GM18873 (cell line): ENCODE results near the gene KIF26B.

Experiments
- ATAC-seq: cut with Tn5 transposase; IDR thresholded peaks from one replicate; pipeline ENCODE4 v1.9.1; 2021; ENCODE audit warnings: mild to moderate bottlenecking, moderate library complexity, moderate number of reproducible peaks; ENCODE audit not compliant: unreplicated experiment, low FRiP score

Gene KIF26B

DNA sequence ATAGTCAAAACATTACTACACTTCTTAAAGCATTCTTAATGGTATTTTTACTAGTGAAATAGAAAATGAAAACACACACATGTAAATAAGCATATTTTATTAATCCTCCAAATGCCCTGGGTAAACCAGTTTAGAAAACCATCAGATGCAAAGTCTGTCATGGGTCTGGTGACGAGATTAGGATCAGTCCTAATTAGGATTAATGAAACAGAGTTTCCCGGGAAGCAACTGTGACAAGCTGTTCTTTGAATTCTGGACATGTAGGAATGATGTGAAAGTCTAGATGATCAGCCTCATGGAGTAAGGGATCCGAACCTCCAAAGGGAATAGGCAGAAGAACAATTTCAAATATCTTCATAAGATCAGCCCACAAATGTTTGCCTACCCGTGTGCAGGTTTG, 250.2 kb downstream of the KIF26B start:
- ATAC-seq: no peak

DNA sequence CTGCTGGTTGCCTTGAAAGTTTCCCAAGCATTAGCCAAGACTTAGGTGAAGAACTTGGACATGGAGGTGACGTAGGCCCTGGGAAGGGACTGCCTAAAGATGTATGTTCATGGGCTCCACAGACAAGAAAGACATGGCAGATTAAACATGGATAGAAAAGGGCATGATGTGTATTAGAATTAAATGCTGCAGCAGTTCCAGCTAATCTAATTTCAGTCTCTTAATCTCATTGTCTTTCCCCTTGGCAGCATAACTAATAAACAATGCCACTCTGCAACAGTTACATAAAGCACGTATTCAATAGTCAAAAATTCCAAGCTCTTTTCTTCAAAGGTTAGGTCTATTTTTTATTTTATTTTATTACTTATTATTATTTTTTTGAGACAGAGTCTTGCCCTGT, 251.6 kb downstream of the KIF26B start:
- no peak for ATAC-seq

DNA sequence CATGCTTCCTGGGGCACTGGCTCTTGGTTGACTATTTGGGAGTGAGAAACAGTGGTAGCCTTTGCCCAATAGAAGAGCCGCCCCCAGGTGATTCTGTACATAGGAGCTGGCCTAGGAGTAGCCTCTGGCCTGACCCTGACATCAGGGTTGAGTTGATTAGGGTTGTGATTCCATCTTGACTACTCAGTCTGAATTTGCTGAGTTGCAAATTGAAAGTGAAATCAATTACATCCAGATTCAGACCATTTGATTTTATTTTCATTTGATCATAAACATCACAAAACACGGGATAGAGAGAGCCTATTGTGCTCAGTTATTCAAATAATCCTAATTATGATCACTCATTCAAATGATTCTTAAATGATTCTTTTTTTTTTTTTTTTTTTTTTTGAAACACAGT, 253.2 kb downstream of the KIF26B start:
- no peak for ATAC-seq

DNA sequence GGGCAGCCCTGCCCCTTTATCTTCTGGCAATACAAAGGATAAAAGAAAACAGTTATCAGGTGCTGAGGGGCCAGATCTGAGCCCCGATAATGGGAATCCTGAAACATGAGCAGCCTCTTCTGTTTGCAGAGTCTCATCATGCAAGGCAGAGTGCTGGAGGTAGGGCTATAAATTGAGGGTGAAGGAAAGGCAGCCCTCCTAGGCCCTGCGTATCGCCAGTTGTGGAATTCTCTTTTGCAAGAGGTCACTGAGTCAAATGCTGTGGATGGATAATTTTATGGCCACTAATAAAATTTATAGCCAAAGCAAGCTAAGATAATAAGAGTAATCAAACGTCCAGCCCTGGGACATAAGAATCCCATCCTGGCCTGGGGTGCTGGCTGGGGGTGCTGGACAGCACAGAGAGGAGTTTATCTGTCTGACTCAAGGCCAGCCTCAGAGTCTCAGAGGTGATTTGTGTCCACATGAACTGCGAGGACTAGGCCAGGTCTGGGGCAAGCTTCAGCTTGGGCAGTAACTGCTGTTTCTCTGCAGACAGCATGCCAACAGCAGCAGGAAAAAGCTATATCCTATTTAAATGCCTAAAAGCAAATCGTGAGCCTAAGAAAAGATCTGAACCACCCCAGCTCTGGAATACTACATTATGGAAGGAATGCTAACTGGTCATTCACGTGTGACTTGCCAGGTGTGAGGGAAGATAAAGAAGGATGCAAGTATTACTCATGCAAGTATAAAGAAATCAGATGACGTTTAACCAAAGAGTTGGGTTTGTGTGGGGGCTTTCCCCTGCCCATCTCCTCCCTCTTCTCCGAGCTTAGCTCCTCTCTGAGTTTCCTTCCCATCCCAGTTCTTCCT, 254.8 kb downstream of the KIF26B start:
- no peak for ATAC-seq

DNA sequence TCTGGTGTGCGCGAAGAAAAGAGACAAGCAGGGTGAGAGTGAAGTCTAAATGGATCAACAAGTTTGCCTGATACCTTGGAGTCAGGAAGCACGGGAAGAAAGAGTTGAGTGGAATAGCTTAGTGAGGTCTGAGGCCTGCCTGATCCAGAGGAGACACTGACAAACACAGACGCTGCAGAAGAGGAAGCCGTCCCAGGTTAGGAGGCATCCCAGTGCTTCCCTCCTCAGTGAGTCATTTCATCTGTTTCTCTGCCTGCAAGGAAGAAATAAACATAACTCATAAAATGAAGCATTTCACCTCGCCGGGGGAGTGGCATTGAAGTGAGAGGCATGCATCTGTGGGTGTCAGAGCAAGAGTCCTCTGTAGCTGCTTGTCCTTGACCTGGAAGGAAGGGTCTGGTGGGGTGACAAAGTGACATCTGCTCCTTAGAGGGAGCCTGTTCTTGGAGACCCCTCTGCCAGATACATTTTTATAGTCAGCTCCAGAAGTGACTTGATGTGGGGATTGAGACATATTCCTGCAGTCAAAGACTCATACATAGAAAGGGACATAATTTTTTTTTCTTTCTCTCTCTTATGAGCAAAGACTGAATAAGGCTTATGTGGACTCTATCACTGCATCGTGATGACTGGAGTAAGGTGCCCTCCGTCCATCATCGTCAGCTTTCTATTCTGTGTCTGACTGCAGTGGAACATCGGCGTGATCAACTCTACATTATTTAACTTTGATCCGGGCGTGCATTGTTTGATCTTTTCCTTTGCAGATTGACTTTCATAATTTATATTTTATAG, 256.7 kb downstream of the KIF26B start:
- ATAC-seq: no peak

DNA sequence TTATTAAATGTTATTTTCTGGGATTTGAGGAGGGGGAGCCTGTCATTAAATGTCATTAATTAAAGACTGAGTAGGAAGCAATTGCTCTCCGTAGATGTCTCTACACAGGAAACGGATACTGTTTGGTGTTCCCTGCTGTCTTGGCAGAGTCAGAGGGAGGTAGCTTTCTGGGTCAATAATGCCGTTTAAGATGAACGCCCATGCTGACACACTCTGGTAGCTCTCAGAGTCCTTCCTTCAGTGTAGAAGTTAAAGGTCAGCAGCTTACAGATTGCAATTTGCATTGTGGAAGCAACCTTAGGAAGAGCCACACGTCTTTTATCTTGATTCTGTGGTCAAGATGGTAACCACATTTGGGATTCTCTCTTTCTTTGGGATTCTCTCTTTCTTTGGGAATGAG, 257.5 kb downstream of the KIF26B start:
- ATAC-seq: no peak

DNA sequence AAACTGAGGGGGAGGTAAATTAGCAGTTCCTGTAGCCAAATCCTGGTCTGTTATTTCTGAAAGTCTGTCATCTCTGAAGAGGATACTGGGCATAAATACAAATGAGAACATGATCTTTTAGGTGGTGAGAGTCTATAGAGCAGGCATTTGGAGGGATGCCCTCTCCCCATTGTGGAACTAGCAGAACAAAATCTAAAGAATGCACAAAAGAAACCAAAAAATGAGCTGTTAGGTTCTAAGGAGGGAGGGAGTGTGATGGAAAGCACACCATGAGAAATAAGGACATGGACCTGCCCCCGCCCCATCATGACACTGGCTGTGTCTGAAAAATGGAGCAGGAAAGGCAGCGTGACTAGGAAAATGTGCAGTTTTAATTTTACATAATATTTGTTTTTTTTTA, 262.0 kb downstream of the KIF26B start:
- ATAC-seq: no peak

DNA sequence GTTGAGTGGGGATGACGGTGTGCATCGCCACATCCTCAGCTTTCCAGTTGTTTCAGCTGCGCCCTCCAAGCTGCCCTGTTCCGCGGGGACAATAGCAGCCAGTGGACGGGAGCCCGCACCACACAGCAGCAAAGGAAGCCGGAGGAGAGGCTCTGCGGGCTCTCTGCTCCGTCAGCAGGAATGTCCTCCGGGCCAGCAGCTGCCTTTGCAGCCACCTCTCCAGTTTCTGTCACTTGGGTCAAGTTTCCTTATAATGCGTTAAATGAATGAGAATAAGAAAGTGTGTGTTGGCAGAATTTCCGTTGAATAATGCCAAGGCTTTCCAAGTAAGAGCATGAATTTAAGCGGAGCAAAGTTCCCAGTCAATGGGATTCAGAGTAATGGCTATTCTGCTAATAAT, 263.3 kb downstream of the KIF26B start:
- no peak for ATAC-seq

DNA sequence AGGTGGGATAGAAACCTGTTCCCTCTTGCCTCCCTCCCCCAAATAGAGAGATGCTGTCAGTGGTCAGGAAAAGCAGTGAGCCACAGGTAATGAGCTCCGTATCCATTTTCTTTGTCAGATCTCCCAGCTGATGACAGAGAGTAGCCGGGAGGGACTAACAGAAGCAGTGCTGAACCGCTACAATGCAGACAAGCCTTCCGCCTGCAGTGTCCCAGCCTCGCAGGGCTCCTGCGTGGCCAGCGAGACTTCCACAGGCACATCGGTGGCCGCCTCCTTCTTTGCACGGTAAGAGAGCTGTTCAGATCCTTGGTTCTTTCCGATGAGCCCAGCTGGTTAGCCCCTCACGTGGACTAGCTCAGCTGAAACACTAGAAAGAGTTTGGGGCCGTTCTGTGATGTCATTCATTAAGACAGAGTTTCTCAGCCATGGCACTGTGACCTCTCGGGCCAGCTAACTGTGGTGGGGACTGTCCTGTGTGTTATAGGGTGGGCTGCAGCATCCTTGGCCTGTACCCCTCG, 264.7 kb downstream of the KIF26B start:
- ATAC-seq: no peak

DNA sequence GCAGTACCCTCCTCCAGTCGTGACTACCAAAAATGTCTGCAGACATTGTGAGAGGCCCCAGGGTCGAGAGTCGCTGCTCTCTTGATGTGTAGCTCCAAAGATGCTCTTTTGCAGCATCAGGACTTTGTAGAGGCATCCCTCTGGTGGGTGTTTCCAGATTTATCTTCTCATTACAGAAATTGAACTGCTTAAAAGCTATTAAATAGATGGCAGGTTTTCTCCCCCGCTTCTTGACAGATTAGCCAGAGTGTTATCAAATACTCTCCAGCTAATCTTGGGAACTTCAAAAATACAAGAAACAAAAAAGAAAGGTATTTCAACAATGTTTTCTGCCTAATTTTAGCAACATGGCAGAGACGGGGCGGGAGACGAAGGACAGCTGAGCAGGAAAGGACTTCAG, 265.2 kb downstream of the KIF26B start:
- no peak for ATAC-seq

DNA sequence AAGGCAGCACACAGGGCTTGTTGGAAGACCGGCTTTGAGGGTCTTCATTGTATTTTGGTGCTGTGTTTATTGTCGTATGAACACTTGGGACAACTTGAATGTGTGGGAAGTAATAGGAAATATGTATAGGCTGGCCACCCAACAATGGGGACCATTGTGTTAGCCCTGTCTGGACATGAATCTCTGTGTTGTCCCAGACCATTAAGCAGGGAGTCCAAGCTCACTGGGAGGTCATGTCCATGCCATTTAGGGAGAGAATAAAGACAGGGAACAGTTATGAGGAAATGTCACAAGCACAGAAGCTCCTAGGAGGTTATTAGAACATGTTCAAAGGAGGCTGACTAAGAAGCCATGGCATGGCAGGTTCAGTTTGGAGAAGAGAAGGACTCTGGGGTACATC, 266.1 kb downstream of the KIF26B start:
- no peak for ATAC-seq

DNA sequence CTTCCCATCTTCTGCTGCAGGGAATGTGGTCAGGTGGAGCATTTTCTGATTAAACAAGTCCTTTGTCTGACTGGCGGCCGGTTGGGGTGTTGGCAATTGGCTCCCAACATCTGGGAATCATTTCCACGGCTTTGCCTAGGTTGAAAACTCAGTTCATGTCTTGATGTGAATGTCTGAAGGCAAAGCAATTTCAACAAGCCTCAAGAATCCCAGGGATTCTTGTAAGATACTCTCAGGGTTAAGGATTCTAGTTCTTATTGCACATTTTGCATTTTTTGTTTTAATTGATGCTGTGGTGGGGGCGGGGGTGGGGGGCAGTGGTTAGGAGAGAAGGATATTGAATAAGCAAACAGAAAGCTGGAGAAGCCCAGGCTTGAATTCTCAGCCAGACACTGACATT, 273.9 kb downstream of the KIF26B start:
- no peak for ATAC-seq

DNA sequence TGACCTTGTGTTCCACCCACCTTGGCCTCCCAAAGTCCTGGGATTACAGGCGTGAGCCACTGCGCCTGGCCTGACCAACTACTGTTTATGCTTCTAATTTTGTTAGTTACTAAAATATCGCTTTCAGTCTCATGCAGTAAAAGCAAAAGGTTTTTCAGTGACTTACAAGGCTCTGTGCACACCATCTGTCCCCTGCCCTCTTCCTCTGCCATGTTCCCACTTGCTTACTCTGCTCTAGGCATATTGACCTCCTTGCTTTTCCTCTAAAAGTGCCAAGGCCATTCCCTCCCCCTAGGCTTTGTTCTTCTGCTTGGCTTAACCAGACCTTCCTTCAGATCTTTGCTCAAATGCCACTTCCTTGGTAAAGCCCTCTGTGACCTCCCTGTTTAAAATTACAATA, 276.9 kb downstream of the KIF26B start:
- no peak for ATAC-seq

DNA sequence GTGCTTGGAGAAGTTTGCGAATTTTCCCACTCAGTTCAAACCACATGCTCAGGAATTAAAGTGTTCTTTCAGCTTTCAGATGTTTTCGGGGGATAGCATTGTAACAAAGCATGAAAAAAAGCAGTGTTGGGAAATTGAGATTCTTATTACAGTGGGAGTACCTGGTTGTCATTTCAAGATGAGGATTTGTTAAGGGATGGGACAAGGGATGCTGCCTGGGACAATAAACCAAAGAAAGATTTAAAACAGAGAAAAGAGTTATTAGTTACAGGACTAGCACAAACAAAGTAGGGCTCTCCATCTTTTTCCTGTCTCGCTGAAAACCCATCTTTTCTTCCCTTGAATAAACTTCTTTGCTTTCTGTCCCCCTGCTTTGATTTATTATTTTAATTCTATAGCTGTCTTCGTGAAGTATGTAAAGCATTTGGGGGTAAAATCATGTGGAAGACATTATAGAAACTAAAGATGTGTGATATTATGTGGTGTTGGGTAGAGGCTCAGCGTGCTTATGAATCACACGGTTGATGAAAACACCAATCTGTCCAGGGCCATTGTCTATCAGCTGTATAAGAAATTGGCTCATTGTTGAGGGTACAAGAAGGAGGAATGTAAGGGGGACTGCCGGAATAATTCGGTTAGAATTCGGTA, 277.6 kb downstream of the KIF26B start:
- ATAC-seq: no peak

DNA sequence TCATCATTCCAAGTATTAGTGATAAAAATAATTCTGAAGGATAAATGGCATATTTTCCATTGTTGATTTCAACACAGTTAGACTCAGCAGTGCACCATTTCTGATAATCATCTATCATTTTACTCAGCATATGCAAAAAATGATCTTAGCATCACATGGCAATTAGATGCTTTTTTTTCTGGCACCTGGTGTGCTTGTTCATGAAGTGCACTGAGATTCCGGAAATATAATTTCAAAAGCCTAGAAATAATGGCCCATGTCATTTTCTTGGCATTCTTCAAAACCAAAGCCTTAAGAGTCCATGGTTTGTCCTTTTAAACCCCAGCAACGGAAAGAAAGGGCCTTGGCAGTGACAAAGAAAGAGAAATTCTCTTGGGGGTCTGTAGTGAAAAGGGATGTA, 278.8 kb downstream of the KIF26B start:
- no peak for ATAC-seq

DNA sequence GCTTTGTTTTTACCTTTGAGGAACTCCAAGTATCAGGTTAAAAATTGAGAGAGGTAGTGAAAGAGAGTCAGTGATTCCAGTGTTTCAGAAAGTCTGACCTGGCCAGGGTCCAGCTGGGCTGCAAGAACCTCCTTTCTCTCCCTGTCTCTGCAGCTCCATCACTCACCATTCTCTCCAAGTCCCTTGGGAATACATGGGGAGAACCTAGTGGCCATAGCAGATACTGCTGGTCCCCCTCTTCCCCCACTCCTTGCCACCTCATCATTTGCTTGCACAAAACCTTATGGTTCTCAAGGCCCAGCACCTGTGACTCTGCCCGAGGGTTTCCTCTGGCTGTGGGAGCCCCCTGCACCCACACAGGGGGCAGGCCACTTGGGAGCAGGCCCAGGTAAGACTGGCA, 279.5 kb downstream of the KIF26B start:
- no peak for ATAC-seq

DNA sequence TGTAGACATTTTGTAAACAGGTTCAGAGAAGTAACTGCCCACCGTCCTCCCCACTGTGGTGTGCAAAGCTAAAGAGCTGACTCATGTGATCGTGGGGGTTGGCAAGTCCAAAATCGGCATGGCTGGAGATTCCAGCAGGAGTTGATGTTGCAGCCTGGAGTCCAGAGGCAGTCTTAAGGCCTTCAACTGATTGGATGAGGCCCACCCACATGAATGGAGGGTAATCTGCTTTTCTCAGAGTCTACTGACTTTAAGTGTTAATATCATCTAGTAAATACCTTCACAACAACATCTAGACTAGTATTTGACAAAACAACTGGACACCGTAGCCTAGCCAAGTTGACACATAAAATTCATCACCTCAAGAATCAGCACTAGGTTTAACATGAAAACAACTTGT, 281.6 kb downstream of the KIF26B start:
- no peak for ATAC-seq

DNA sequence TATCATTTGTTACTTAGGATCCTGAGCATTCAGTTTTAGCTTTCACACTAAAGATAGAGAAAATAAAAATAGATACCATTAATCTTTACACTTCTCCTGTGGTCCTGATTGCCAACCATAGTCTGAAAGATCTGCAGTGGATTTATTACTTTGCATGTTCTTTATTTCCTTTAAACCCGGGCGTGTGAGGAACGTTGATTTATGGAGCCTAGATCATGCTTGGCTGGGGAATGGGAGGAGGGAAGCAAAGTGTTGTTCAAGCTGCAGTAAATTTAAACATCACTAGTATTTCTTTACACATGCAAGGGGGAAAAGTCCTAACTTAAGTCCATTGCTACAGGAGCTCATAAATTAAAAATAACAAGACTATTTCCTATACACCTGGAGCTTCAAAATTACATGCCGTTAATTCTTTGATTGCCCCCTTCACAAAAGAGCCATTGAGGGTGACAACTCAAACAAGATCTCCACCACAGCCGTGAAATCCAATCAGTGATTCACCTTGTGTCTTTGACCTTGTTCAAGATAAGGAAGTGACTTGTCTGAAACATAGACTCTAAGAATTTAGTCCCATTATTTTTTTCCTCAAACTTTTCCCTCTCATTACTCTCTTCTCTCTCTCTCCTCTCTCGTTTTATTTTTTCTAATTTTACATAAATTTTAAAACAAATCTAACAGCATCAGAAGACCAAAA, 282.7 kb downstream of the KIF26B start:
- no peak for ATAC-seq

DNA sequence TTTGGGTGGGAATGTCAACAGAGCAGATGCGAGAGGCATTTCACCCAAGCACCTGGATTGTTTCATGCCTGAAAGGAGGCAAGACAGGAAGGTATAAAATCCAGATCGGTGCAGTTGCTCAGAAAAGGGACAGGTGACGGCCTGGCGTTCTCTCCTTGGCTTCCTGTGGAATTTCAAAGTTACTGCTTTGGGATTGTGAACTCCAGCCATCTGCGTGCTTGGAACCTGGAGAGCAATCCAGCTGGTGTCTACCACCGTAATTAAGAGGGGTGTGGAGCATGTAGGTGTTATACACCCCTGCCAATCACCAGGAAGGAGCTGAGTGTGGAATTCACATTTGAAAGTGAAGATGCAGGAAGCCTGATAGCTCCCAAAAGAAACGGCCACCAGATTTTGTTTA, 286.1 kb downstream of the KIF26B start:
- no peak for ATAC-seq

DNA sequence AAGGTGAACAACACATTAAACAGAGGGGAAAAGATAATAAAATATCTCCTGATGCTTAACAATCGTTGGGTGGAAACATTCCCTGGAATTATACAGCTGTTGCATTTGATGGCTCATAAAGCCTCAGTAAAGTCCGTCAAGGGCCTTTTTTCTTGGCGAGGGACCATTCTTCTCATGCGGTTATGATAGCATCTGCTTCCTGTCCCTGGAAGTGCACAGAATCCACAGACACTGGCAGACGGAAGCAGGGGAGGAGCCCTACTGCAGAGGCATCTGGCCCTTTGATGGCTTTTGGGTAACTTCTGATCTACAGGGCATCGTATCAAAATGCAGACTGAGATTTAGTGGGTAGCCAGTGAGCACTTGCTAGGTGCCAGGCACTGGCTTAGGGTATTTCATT, 286.9 kb downstream of the KIF26B start:
- no peak for ATAC-seq
